ENCODE data around the gene ERBB3.
"Not testable (repeated sequence)": the region's sequence is repeated elsewhere in the genome, so short reads cannot be mapped to it uniquely, and the experiment has no call there.

Gene ERBB3

GRCh38 chr12:56115329-56115728 lies 35.4 kb downstream of the ERBB3 start:
- Histone ChIP-seq H3K4me1 (ENCODE audit: insufficient read depth, low read length) (peaks cover 7% of the 10 kb centered on the region; the same call in 1 of the 2 replicates), H3K9ac (ENCODE audit: low read depth, low read length) (peak overlapping the region; percentile 92), H3K9me3 (ENCODE audit: control insufficient read depth, insufficient read depth, low read length) (no peaks in the 10 kb centered on the region), H3K36me3 (ENCODE audit: insufficient read depth, low read length) (peaks cover 15% of the 10 kb centered on the region; the same call in 1 of the 2 replicates)

GRCh38 chr12:56116267-56117081 lies 36.5 kb downstream of the ERBB3 start, which contains the start of gene RPL41:
RPL41 (plus strand) TSS chr12:56116633.
- Histone ChIP-seq H3K9ac (ENCODE audit: low read depth, low read length) (peak within 1 kb of the TSS; percentile 92), H3K4me1 (ENCODE audit: insufficient read depth, low read length) (peaks cover 7% of the 10 kb centered on the region; the same call in 1 of the 2 replicates), H3K36me3 (ENCODE audit: insufficient read depth, low read length) (peaks cover 5% of the 10 kb centered on the region; the same call in 1 of the 2 replicates), H3K9me3 (ENCODE audit: control insufficient read depth, insufficient read depth, low read length) (no peaks in the 10 kb centered on the region)

- not testable (repeated sequence) for H3K4me1 ChIP-seq (ENCODE audit: insufficient read depth, low read length); H3K9me3 ChIP-seq (ENCODE audit: control insufficient read depth, insufficient read depth, low read length); H3K36me3 ChIP-seq (ENCODE audit: insufficient read depth, low read length)
- H3K9ac ChIP-seq (ENCODE audit: low read depth, low read length): peak overlapping the region; percentile 92
Observed at GRCh38 chr12:56117082-56117706, 37.2 kb downstream of the ERBB3 start.

- H3K36me3 ChIP-seq (ENCODE audit: insufficient read depth, low read length): peaks cover 5% of the 10 kb centered on the region; the same call in 1 of the 2 replicates
- H3K9me3 ChIP-seq (ENCODE audit: control insufficient read depth, insufficient read depth, low read length): no peaks in the 10 kb centered on the region
- H3K9ac ChIP-seq (ENCODE audit: low read depth, low read length): peak within 1 kb of the TSS; percentile 92
- peaks cover 7% of the 10 kb centered on the region; the same call in 1 of the 2 replicates for H3K4me1 ChIP-seq (ENCODE audit: insufficient read depth, low read length)
Observed at GRCh38 chr12:56117778-56118687, 38.1 kb downstream of the ERBB3 start, which contains the start of gene ZC3H10. ZC3H10 (plus strand) TSS chr12:56118266; CDS start chr12:56120563, 2,297 bp downstream.

- H3K9ac ChIP-seq (ENCODE audit: low read depth, low read length): peak overlapping the region; percentile 69
- H3K36me3 ChIP-seq (ENCODE audit: insufficient read depth, low read length): peaks cover 4% of the 10 kb centered on the region; the same call in 1 of the 2 replicates
- H3K9me3 ChIP-seq (ENCODE audit: control insufficient read depth, insufficient read depth, low read length): no peaks in the 10 kb centered on the region
- H3K4me1 ChIP-seq (ENCODE audit: insufficient read depth, low read length): peaks cover 7% of the 10 kb centered on the region; the same call in 1 of the 2 replicates
Observed at GRCh38 chr12:56118688-56119357, 38.9 kb downstream of the ERBB3 start.

DNA sequence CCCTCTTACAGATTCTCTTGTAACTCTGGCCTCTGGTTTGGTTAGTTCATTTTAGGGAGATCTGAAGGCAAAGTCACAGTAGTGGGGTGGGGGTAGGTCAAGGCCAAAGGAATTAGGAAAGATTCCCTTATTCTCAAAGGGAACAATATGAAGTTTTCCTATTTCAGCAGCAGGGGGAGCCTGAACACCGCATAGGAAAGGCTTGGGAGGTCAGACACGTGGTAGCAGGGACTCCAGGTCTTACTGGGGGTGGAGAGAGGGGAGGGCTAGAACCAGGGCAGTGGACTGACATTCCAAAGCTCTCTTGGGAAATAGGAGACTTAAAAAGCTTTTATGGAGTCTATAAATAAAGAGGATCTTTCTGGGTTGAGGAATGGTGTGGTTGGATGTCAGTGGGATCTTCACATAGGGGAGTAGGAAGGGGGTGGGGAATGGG lies 39.4 kb downstream of the ERBB3 start:
- H3K9ac ChIP-seq (ENCODE audit: low read depth, low read length): peak overlapping the region; percentile 69
- H3K36me3 ChIP-seq (ENCODE audit: insufficient read depth, low read length): peaks cover 3% of the 10 kb centered on the region; the same call in 1 of the 2 replicates
- no peaks in the 10 kb centered on the region for H3K9me3 ChIP-seq (ENCODE audit: control insufficient read depth, insufficient read depth, low read length)
- H3K4me1 ChIP-seq (ENCODE audit: insufficient read depth, low read length): peaks cover 7% of the 10 kb centered on the region; the same call in 1 of the 2 replicates

- Histone ChIP-seq H3K9me3 (ENCODE audit: control insufficient read depth, insufficient read depth, low read length) (no peaks in the 10 kb centered on the region), H3K9ac (ENCODE audit: low read depth, low read length) (no peak overlapping the region), H3K36me3 (ENCODE audit: insufficient read depth, low read length) (peaks cover 3% of the 10 kb centered on the region; the same call in 1 of the 2 replicates), H3K4me1 (ENCODE audit: insufficient read depth, low read length) (peaks cover 7% of the 10 kb centered on the region; the same call in 1 of the 2 replicates)
Observed at GRCh38 chr12:56120158-56120846, 40.3 kb downstream of the ERBB3 start.

DNA sequence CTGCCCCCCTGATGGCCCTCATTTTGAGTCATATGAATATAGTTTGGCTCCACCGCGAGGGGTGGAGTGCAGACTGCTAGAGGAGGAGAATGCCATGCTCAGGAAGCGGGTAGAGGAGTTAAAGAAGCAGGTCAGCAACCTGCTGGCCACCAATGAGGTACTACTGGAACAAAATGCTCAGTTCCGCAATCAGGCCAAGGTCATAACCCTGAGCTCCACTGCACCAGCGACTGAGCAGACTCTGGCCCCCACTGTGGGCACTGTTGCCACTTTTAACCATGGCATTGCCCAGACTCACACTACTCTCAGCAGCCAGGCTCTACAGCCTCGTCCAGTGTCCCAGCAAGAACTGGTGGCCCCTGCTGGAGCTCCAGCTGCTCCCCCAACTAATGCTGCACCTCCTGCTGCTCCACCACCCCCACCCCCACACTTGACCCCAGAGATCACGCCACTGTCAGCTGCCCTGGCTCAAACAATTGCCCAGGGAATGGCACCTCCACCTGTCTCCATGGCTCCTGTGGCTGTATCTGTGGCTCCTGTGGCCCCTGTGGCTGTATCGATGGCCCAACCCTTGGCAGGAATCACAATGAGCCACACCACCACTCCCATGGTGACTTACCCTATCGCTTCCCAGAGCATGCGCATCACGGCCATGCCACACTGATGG lies 41.4 kb downstream of the ERBB3 start:
- no peak overlapping the region for H3K9ac ChIP-seq (ENCODE audit: low read depth, low read length)
- H3K36me3 ChIP-seq (ENCODE audit: insufficient read depth, low read length): peaks cover 3% of the 10 kb centered on the region; the same call in 1 of the 2 replicates
- no peaks in the 10 kb centered on the region for H3K9me3 ChIP-seq (ENCODE audit: control insufficient read depth, insufficient read depth, low read length)
- peaks cover 8% of the 10 kb centered on the region for H3K4me1 ChIP-seq (ENCODE audit: insufficient read depth, low read length)

DNA sequence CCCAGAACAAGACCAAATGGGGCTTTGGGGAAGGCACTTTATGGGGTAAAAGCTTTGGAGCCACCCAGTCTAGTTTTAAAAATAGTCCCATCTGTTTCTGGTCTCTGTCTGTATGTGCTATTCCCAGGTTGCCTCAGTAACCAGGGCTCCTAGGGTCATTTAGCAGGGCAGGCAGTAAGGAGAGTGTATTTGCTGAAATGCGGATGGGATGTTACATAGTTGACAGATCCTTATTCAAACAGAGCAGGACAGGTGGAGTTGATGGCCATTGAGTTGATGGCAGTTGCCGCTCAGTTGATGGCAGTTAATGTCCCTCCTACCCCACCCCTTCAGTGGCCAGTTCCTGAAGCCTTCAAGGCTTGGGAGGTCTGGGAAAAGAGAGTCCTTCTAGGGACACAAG lies 42.7 kb downstream of the ERBB3 start:
- Histone ChIP-seq H3K36me3 (ENCODE audit: insufficient read depth, low read length) (no peaks in the 10 kb centered on the region), H3K4me1 (ENCODE audit: insufficient read depth, low read length) (peaks cover 17% of the 10 kb centered on the region)

GRCh38 chr12:56124133-56124532 lies 44.2 kb downstream of the ERBB3 start:
- Histone ChIP-seq H3K36me3 (ENCODE audit: insufficient read depth, low read length) (no peaks in the 10 kb centered on the region), H3K9ac (ENCODE audit: low read depth, low read length) (no peak overlapping the region), H3K9me3 (ENCODE audit: control insufficient read depth, insufficient read depth, low read length) (no peaks in the 10 kb centered on the region), H3K4me1 (ENCODE audit: insufficient read depth, low read length) (peaks cover 17% of the 10 kb centered on the region)

More for the DNA sequence above, 42.7 kb downstream of the ERBB3 start:
- Histone ChIP-seq H3K9ac (ENCODE audit: low read depth, low read length) (no peak overlapping the region), H3K9me3 (ENCODE audit: control insufficient read depth, insufficient read depth, low read length) (no peaks in the 10 kb centered on the region)

DNA sequence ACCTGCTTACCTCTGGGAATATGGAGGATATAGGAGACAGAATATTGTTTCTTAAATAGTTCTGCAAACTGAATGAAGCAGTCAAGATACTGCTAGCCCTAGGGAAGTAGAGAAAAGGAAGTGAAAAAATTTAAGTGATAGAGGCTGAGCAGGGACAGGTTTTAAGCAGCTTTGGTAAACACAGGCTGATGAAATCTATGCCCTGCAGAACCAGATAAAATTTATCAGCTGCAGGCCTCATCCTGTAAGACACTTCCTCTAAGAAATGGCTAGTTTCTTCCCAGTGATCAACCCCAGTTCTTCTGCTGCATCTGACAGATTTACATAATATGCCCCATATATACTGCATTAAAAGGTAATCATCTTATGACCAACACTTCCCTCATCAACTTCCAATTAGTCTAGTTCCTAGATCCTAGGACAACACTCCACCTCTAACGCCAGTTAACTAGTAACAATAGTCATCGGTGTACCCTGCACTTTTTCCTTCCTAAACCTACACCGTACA lies 46.8 kb downstream of the ERBB3 start:
- Histone ChIP-seq H3K9ac (ENCODE audit: low read depth, low read length) (no peak overlapping the region), H3K9me3 (ENCODE audit: control insufficient read depth, insufficient read depth, low read length) (no peaks in the 10 kb centered on the region), H3K4me1 (ENCODE audit: insufficient read depth, low read length) (peaks cover 9% of the 10 kb centered on the region), H3K36me3 (ENCODE audit: insufficient read depth, low read length) (peaks cover 12% of the 10 kb centered on the region; the same call in 1 of the 2 replicates)

GRCh38 chr12:56127485-56127887 lies 47.5 kb downstream of the ERBB3 start:
- peaks cover 15% of the 10 kb centered on the region for H3K36me3 ChIP-seq (ENCODE audit: insufficient read depth, low read length)
- H3K9me3 ChIP-seq (ENCODE audit: control insufficient read depth, insufficient read depth, low read length): no peaks in the 10 kb centered on the region
- peak overlapping the region; percentile 57 for H3K9ac ChIP-seq (ENCODE audit: low read depth, low read length)
- H3K4me1 ChIP-seq (ENCODE audit: insufficient read depth, low read length): peaks cover 9% of the 10 kb centered on the region
